ENCODE measurements around the gene BCL2A1.
"Not testable (repeated sequence)": the region's sequence is repeated elsewhere in the genome, so short reads cannot be mapped to it uniquely, and the experiment has no call there.

The BCL2A1 gene

DNA sequence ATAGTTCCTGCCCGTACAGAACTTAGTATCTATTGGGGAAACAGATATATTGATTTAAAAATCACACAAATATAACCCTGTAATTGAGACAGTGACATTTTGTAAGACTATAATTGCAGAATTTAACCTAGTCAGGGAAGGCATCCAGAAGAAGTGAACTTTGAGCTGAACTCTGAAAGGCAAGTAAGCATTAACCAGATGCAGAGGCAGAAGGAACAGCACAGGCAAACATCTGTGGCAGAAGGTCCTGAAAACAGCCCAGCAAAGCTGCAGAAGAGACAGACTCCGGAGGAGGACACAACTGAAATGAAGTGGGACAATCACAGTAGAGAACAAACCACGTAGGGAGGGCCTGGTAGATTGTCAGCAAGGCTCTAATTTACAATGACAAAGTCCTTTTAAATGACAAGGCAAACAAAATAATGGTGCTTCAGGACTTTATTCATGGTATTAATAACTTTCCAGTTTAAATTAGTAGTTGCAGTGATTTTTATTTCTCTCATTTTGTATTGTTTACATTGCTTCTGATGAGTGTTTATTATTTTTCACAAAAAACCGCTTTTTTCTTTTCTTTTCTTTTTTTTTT, 14.5 kb downstream of the BCL2A1 start:
- DNase-seq = peak; percentile 14

DNA sequence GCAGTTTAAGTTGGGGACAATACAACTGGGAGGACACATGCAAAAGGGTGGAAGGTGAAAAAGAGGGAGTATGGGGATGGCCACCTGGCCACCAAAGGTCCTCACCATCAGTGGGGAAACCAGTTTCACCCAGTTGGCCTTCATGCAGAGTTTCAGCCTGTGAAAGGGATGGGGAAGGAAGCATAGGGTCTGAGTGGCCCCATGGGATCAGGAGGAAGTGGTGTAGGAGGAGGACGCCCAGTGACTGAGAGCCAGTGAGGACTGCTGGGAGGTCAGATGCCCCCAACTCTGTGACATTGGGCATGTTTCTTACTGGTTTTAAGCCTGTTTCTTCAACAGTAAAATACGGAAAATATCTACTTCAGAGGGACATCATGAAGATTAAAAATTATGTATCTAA, 16.3 kb downstream of the BCL2A1 start:
- DNase-seq = no peak

DNA sequence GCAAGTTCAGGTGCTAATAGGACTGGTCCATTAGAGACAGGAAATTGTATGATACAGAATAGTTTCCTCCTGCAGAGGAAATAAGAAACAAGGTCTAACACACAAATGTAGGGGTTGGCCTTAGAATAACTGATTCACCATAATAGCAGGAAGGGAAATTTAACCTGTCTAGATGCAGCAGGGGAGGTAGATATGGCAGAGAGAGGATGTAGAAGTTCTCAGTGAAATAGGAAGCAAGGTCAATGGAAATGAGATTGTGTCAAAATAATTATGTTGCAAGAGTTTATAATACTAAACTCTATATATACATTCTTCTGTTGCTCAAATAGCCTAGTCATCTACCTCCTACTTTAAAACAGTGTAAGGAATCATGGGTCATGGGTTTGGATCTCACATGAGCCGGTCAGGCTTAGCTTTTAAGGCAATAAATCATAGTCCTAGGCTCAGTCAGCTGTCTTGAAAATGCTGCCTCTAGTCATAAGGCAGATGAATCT, 17.0 kb downstream of the BCL2A1 start:
- no peak for DNase-seq

GRCh38 chr15:79952329-79952728, 18.7 kb downstream of the BCL2A1 start:
- no peak for DNase-seq

DNA sequence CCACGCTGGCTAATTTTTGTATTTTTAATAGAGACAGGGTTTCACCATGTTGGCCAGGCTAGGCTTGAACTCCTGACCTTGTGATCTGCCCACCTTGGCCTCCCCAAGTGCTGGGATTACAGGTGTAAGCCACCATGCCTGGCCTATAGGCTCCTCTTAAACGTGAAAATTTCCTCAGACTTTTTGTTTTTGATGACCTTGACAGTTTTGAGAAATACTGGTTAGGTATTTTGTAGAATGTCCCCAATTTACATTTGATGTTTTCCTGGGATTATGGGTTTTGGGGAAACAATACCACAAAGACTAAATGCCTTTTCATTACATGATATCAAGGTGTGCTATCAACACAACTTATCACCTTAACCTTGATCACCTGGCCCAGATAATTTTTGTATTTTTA, 20.7 kb downstream of the BCL2A1 start:
- no peak for DNase-seq

DNA sequence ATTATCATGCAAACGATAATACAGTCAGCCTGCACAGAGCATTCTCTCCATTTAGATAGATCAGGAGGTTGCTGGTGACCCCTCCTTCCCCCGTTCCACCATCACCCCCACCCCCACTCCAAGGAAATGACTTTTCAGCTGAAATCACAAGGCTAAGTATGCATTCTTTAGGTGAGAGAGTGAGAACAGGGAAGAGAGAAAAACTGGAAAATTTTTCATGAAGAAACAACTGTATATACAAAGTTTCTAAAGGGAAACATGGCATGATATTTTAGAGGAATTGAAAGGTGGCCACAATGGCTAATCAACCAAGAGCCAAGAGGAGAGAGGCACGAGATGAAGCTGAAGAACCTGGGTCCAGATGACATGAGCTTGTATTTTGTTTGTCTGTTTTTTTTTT, 22.2 kb downstream of the BCL2A1 start:
- no peak for DNase-seq

GRCh38 chr15:79948095-79948695, 22.8 kb downstream of the BCL2A1 start:
- no peak for DNase-seq

GRCh38 chr15:79947009-79947408, 24.0 kb downstream of the BCL2A1 start:
- no peak for DNase-seq

DNA sequence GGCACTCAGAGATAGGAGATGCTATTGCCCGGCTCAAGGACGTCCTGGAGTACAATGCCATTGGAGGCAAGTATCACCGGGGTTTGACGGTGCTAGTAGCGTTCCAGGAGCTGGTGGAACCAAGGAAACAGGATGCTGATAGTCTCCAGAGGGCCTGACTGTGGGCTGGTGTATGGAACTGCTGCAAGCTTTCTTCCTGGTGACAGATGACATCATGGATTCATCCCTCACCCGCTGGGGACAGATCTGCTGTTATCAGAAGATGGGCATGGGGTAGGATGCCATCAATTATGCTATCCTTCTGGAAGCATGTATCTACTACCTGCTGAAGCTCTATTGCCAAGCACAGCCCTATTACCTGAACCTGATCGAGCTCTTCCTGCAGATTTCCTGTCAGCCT, 26.4 kb downstream of the BCL2A1 start:
- no peak for DNase-seq

DNA sequence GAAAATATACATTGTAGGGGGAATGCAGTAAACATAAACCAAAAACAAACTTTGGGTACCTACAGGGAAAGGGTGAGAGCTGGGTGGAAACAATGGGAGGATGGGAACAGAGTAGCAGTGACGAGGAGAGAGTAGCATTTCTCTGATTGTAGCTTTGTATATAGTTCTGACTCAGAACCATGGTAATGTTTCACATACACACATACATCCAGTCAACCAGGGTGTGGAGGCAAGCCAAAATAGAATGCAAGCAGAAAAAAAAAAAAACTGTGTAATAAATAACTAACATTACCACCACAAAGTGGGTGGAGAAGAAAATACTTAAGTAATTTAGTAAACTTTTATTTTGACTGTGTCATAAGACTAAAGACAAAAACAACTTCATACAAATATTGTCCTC, 27.2 kb downstream of the BCL2A1 start:
- no peak for DNase-seq

- DNase-seq = no peak
Observed at GRCh38 chr15:79942741-79943481, 28.1 kb downstream of the BCL2A1 start.

GRCh38 chr15:79939399-79939798, 31.6 kb downstream of the BCL2A1 start:
- no peak for DNase-seq

DNA sequence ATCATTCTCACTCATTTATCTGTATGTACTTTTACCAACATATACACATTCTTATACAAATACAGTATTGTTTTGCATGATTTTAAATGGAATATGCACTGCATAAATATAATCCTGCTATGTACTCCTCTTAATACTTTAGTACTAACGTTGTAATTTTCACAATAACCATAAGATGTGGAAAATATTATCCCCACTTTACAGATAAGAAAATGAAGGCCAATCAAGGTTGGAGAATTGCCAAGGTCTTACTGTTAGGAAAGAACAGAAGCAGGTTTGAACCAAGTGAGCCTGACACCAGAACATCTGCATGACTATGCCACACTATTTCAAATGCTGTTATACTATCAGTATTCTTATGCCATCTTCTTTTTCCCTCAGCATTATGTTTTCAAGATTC, 32.9 kb downstream of the BCL2A1 start:
- no peak for DNase-seq

DNA sequence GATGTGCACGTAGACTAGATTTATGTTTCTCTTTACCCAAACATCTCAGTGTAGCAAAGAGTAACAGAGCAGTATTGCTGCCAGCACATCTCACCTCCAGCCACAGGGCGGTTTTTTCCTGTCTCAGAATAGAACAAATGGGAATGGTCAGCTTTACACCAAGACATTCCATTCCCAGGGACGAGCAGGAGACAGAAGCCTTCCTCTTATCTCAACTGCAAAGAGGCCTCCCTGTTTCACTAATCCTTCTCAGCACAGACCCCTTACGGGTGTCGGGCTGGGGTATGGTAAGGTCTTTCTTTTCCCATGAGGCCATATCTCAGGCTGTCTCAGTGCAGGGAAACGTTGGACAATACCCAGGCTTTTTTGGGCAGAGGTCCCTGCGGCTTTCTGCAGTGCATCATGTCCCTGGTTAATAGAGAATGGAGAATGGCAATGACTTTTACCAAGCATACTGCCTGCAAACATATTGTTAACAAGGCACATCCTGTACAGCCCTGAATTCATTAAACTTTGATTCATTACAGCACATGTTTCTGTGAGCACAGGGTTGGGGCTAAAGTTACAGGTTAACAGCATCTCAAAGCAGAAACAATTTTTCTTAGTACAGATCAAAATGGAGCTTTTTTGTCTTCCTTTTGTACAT, 35.3 kb downstream of the BCL2A1 start:
- DNase-seq = not testable (repeated sequence)

GRCh38 chr15:79933231-79933630, 37.8 kb downstream of the BCL2A1 start:
- DNase-seq = no peak

GRCh38 chr15:79932447-79932846, 38.5 kb downstream of the BCL2A1 start:
- no peak for DNase-seq

GRCh38 chr15:79930516-79930915, 40.5 kb downstream of the BCL2A1 start:
- DNase-seq = no peak

- no peak for DNase-seq
Observed at GRCh38 chr15:79929412-79929811, 41.6 kb downstream of the BCL2A1 start.

DNA sequence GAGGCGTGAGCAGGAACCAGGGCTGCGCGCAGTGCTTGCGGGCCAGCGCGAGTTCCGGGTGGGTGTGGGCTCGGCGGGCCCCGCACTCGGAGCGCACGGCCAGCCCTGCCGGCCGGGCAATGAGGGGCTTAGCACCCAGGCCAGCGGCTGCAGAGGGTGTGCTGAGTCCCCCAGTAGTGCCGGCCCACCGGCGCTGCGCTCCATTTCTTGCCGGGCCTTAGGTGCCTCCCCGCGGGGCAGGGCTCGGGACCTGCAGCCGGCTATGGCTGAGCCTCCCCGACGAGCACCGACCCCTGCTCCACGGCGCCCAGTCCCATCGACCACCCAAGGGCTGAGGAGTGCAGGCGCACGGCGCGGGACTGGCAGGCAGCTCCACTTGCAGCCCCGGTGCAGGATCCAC, 44.9 kb downstream of the BCL2A1 start:
- not testable (repeated sequence) for DNase-seq

GRCh38 chr15:79924379-79924778, 46.6 kb downstream of the BCL2A1 start:
- no peak for DNase-seq

DNA sequence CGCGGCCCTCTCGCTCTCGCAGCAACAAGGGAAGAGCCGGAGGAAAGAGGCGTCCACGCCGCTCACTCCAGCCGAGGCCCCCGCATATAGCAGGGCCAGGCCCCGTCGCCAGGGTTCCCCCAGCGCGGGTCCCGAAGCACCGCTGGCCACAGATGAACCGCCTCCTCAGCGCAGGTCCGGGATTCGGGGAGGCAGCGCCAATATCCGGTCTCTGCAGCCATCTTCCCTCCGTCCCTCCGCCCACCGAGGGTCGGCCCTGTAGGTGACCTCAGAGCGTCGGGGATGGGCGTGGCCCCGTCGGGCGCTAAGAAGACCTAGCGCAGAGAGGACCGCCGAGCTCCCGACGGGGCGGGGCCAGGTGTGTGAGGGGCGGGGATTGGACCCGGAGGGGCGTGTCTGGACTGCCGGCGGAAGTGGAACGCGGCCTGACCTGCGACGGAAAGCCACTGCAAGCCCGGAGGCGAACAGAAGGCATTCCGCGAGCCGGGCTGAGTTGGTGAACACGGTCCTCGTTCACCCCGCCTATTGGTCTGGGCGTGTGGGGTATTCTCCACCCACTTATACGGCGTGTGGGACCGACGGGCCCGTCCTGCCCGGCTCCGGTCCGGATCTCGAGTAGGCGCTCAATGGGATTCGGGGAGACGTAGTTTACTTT, 47.4 kb downstream of the BCL2A1 start:
- peak; percentile 100 for DNase-seq

- peak; percentile 81 for DNase-seq
Observed at GRCh38 chr15:79923079-79923514, 47.9 kb downstream of the BCL2A1 start.

- no peak for DNase-seq
Observed at GRCh38 chr15:79922512-79923078, 48.4 kb downstream of the BCL2A1 start.

All from RPMI8226 (cell line).